CD14-positive monocyte (primary cell): ENCODE data around the gene LPIN1. TPM values are rescaled to one million over a fixed set of nuclear protein-coding genes. Genes with fewer than 3 reads are reported as not detected.

Source experiments
- DNase-seq, 3 donors: peaks; one replicate each; pipeline ENCODE4 v3.0.0-alpha.2; 2011 to 2022
- H2AFZ ChIP-seq: 2 replicates; pipeline ENCODE4 v1.6.0; 2012; ENCODE audit warnings: mild to moderate bottlenecking, low read depth, low read length, inconsistent platforms; ENCODE audit not compliant: insufficient read depth, poor library complexity, severe bottlenecking
- H3K27ac ChIP-seq, 2 donors: 1 replicate in 1 of 2; 2 replicates in 1 of 2; pipeline ENCODE4 v1.5.1; 2012 to 2013; ENCODE audit warnings: low read length in 2 of 2, control low read depth in 1 of 2, inconsistent platforms in 1 of 2, low read depth in 1 of 2, mild to moderate bottlenecking in 1 of 2
- H3K27me3 ChIP-seq, 2 donors: one replicate each; pipeline versions ENCODE4 v1.6.0 to v1.6.1; 2011 to 2013; ENCODE audit warnings: low read length in 2 of 2; ENCODE audit not compliant: control insufficient read depth in 2 of 2, insufficient read depth in 2 of 2
- H3K36me3 ChIP-seq, 2 donors: replicated peaks in 1 of 2; 1 replicate in 1 of 2; 2 replicates in 1 of 2; pipeline versions ENCODE4 v1.5.1 to v1.6.1; 2012 to 2013; ENCODE audit warnings: low read length in 2 of 2, control low read depth in 1 of 2, inconsistent platforms in 1 of 2, mild to moderate bottlenecking in 1 of 2; ENCODE audit not compliant: insufficient read depth in 2 of 2, control insufficient read depth in 1 of 2
- H3K4me1 ChIP-seq, 2 donors: 1 replicate in 1 of 2; 2 replicates in 1 of 2; pipeline versions ENCODE4 v1.5.1 to v1.6.1; 2012 to 2013; ENCODE audit warnings: low read length in 2 of 2, control low read depth in 1 of 2, inconsistent platforms in 1 of 2, mild to moderate bottlenecking in 1 of 2, moderate library complexity in 1 of 2; ENCODE audit not compliant: insufficient read depth in 2 of 2, control insufficient read depth in 1 of 2
- H3K4me2 ChIP-seq: replicated peaks from 2 replicates; pipeline ENCODE3; 2012; ENCODE audit warnings: low read length, moderate library complexity, mild to moderate bottlenecking; ENCODE audit not compliant: poor library complexity, severe bottlenecking; ENCODE audit errors: extremely low read depth
- H3K4me3 ChIP-seq, 3 experiments: fragments of 200-600 bp in 1 of 3; sonication (generic) in 1 of 3; replicated peaks in 1 of 3; 1 replicate in 2 of 3; 2 replicates in 1 of 3; pipeline ENCODE4 v1.5.1; 2011 to 2013; ENCODE audit warnings: low read length in 3 of 3, mild to moderate bottlenecking in 3 of 3, control low read depth in 2 of 3, low read depth in 2 of 3, inconsistent platforms in 1 of 3, moderate library complexity in 1 of 3
- H3K79me2 ChIP-seq: 2 replicates; pipeline ENCODE4 v1.6.0; 2012; ENCODE audit warnings: mild to moderate bottlenecking, control low read depth, inconsistent platforms, low read length, moderate library complexity; ENCODE audit not compliant: insufficient read depth
- H3K9ac ChIP-seq: 2 replicates; pipeline ENCODE4 v1.6.0; 2017; ENCODE audit warnings: low read length, mild to moderate bottlenecking; ENCODE audit not compliant: insufficient read depth, poor library complexity, severe bottlenecking
- H3K9me3 ChIP-seq, 2 donors: replicated peaks in 1 of 2; 1 replicate in 1 of 2; 2 replicates in 1 of 2; pipeline versions ENCODE4 v1.5.1 to v1.6.1; 2012 to 2013; ENCODE audit warnings: low read length in 2 of 2, control low read depth in 1 of 2; ENCODE audit not compliant: control insufficient read depth in 1 of 2, insufficient read depth in 1 of 2
- H4K20me1 ChIP-seq: 2 replicates; pipeline ENCODE4 v1.6.0; 2012; ENCODE audit warnings: mild to moderate bottlenecking, low read length, control low read depth, moderate library complexity; ENCODE audit not compliant: insufficient read depth
- H3K27ac Mint-ChIP-seq, 7 donors: one replicate each; pipeline ENCODE4 v1.8.0; 2020; ENCODE audit warnings: mild to moderate bottlenecking in 7 of 7, mixed read lengths in 7 of 7, moderate library complexity in 6 of 7, inconsistent platforms in 2 of 7
- H3K27me3 Mint-ChIP-seq, 3 donors: one replicate each; pipeline ENCODE4 v1.8.0; 2021 to 2022; ENCODE audit warnings: low read depth in 3 of 3, mild to moderate bottlenecking in 3 of 3, mixed read lengths in 3 of 3, moderate library complexity in 3 of 3, inconsistent platforms in 1 of 3
- H3K36me3 Mint-ChIP-seq, 2 donors: one replicate each; pipeline ENCODE4 v1.8.0; 2020; ENCODE audit warnings: mixed read lengths in 2 of 2, inconsistent platforms in 1 of 2, mild to moderate bottlenecking in 1 of 2
- H3K4me1 Mint-ChIP-seq: one replicate; pipeline ENCODE4 v1.8.0; 2020; ENCODE audit warnings: mild to moderate bottlenecking, mixed read lengths
- H3K4me3 Mint-ChIP-seq, 2 donors: one replicate each; pipeline ENCODE4 v1.8.0; 2020; ENCODE audit warnings: mild to moderate bottlenecking in 2 of 2, mixed read lengths in 2 of 2, moderate library complexity in 1 of 2
- H3K9me3 Mint-ChIP-seq, 7 donors: one replicate each; pipeline ENCODE4 v1.8.0; 2020 to 2022; ENCODE audit warnings: mixed read lengths in 7 of 7, mild to moderate bottlenecking in 6 of 7, moderate library complexity in 6 of 7, inconsistent platforms in 2 of 7
- WGBS: methylation state at CpG from one replicate; pipeline ENCODE4 v1.1.5; 2013; ENCODE audit warnings: missing lambda C conversion rate; ENCODE audit not compliant: insufficient coverage; 5-methylcytosine and 5-hydroxymethylcytosine counted together
- intact Hi-C, 2 donors: fragments of 100-400 bp; cut with micrococcal nuclease; formaldehyde crosslinking; loops; one replicate each; pipeline versions ENCODE4 v1.15.0 to v1.15.1; 2023
- polyA plus RNA-seq, 3 donors: library from polyadenylated mRNA; depleted of rRNA in 1 of 3; unstranded in 2 of 3; stranded (reverse) in 1 of 3; fragments of 300-500 nt in 2 of 3; fragments of >200 nt in 1 of 3; fragmentation: Illumina TruSeq in 2 of 3; gene quantifications; 1 replicate in 2 of 3; 2 replicates in 1 of 3; pipeline ENCODE4 v1.2.3, GENCODE V29; 2012 to 2021
- TF ChIP-seq, protein P1 (sequence below): fragments of 200-600 bp; IDR thresholded peaks from one replicate; pipeline ENCODE4 v1.8.0; 2022; ENCODE audit warnings: antibody characterized with exemption, mild to moderate bottlenecking

The LPIN1 gene
- polyA plus RNA-seq, 3 donors: 1.8 to 17.6 (median 2.7) TPM

DNA sequence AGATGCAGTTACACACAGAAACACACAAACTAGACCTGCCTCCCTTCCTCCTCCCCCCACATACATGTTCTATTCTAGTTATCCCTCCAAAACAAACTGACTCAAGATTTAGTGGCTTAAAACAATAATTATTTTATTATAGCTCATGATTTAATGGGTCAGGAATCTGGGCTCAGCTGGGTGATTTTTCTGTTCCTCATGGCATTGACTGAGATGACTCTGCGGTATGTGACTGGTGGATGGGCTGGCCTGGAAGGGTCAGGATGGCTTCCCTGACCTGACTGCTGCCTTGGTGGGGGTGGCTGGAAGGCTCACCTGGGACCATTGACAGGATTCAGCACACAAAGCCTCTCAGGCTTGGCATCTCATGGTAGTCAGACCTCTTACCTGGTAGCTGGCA, 42.7 kb upstream of the LPIN1 start:
- TF ChIP-seq, protein P1, sequence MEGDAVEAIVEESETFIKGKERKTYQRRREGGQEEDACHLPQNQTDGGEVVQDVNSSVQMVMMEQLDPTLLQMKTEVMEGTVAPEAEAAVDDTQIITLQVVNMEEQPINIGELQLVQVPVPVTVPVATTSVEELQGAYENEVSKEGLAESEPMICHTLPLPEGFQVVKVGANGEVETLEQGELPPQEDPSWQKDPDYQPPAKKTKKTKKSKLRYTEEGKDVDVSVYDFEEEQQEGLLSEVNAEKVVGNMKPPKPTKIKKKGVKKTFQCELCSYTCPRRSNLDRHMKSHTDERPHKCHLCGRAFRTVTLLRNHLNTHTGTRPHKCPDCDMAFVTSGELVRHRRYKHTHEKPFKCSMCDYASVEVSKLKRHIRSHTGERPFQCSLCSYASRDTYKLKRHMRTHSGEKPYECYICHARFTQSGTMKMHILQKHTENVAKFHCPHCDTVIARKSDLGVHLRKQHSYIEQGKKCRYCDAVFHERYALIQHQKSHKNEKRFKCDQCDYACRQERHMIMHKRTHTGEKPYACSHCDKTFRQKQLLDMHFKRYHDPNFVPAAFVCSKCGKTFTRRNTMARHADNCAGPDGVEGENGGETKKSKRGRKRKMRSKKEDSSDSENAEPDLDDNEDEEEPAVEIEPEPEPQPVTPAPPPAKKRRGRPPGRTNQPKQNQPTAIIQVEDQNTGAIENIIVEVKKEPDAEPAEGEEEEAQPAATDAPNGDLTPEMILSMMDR: no peak
- H3K27ac ChIP-seq: no peak overlapping the region
- no peaks in the 10 kb centered on the region for H3K4me1 Mint-ChIP-seq
- H2AFZ ChIP-seq: no peak overlapping the region
- intact Hi-C loops: loop anchor here (2.0 to 5.0 kb wide), 2 partner anchors 39 to 43 kb away; partner anchors contain the start of gene LPIN1 (in 1 of the 2)
- no peaks in the 10 kb centered on the region for H3K27me3 ChIP-seq
- H3K36me3 Mint-ChIP-seq: no peaks in the 10 kb centered on the region
- no peaks in the 10 kb centered on the region for H4K20me1 ChIP-seq
- H3K36me3 ChIP-seq: no peaks in the 10 kb centered on the region
- H3K9me3 Mint-ChIP-seq: peaks cover 0 to 7% (median 0%) of the 10 kb centered on the region in 7 donors
- no peak overlapping the region for H3K4me3 ChIP-seq
- H3K4me1 ChIP-seq: peaks cover 14 to 16% of the 10 kb centered on the region in 2 donors
- H3K27me3 Mint-ChIP-seq: peaks cover 0 to 3% (median 1%) of the 10 kb centered on the region in 3 donors
- no peaks in the 10 kb centered on the region for H3K79me2 ChIP-seq
- no peak overlapping the region for H3K9ac ChIP-seq
- no peak overlapping the region for H3K4me3 Mint-ChIP-seq
- H3K27ac Mint-ChIP-seq: peak overlapping the region in 3 of 7 donors; percentile 29 to 73 (median 31)
- whole genome bisulfite sequencing: 90% methylated on average over 1 of the region's 1 CpG
- no peak for DNase-seq
- H3K9me3 ChIP-seq: no peaks in the 10 kb centered on the region
- H3K4me2 ChIP-seq: no peak overlapping the region

GRCh38 chr2:11705063-11705462, 41.4 kb upstream of the LPIN1 start:
- TF ChIP-seq, protein P1: no peak

More at GRCh38 chr2:11705063-11705462, 41.4 kb upstream of the LPIN1 start:
- Histone ChIP-seq H3K9me3 (no peaks in the 10 kb centered on the region), H3K79me2 (no peaks in the 10 kb centered on the region), H3K4me1 (peaks cover 14 to 16% of the 10 kb centered on the region in 2 donors), H2AFZ (no peak overlapping the region), H3K4me3 (no peak overlapping the region), H4K20me1 (no peaks in the 10 kb centered on the region), H3K4me2 (no peak overlapping the region), H3K9ac (no peak overlapping the region), H3K27ac (no peak overlapping the region), H3K27me3 (no peaks in the 10 kb centered on the region), H3K36me3 (no peaks in the 10 kb centered on the region)
- no peak for DNase-seq
- Mint-ChIP-seq H3K27ac (no peak overlapping the region), H3K4me3 (peak overlapping the region in 1 of 2 donors; percentile 50), H3K4me1 (no peaks in the 10 kb centered on the region), H3K36me3 (no peaks in the 10 kb centered on the region), H3K27me3 (peaks cover 0 to 1% (median 0%) of the 10 kb centered on the region in 3 donors), H3K9me3 (peaks cover 0 to 7% (median 0%) of the 10 kb centered on the region in 7 donors)
- WGBS: 90% methylated on average over 4 of the region's 4 CpGs
- intact Hi-C loops: no loop called here
